HG03196 (cell line): Measurements from ENCODE around the gene PPP1R37.
"Not testable (repeated sequence)": the region's sequence is repeated elsewhere in the genome, so short reads cannot be mapped to it uniquely, and the experiment has no call there.

Experiments used
- ATAC-seq: cut with Tn5 transposase; IDR thresholded peaks from one replicate; pipeline ENCODE4 v1.9.1; 2021; ENCODE audit not compliant: unreplicated experiment

PPP1R37 gene

GRCh38 chr19:45094707-45095106, 1.7 kb downstream of the PPP1R37 start:
- no peak for ATAC-seq

DNA sequence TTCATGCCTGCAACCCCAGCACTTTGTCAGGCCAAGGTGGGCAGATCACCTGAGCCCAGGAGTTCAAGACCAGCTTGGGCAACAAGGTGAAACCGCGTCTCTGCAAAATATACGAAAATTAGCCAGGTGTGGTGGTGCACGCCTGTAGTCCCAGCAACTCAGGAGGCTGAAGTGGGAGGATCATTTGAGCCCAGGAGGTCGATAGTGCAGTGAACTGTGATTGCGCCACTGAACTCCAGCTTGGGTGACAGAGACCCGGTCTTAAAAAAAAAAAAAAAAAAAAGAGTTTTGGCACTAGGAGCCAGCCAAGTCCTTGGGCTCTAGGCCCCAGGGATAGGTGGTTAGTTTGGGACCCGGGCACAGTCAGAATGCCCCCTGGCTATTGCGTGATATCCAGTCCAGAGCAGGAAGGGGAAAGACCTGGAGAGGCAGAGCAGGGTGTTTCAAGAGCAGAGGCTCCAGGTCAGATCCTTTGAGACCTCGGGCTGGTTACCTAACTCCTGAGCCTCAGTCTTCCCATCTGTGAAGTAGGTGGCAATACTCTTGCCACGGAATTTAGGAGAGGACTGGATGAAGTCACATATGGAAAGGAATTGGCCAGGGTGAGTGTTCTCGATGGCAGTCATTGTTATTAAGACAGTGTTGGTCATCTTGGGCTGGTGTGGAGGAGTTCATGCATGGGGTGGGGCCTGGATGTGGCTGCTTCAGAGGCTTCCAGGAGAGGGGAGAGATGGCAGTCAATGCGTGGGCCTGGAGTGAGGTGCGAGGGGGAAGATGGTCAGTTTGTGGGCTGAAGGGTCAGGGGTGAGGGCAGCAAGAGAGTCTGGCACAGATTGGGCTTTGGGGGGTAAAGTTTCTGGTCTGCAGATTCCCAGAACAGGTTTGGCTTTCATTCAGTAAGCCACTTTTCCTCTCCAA, 2.8 kb downstream of the PPP1R37 start:
- no peak for ATAC-seq

DNA sequence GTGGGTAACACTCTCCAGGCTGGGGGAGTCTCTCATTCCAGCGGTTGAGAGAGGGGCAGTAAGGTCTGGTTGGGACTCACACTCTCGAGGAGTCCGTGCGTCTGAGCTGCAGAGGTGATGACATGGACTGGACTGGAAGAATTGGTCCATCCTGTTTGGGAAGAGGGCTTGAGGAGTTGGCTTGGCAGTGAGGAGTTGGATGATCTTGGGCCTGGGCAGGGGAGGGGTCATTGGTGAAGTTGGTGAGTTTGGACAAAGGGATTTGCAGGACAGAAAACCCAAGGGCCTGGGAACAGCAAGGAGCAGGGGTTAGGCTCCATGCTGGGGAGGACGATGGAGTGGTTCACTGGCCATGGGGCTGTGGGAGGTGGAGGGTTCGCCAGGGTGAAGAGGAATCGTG, 3.7 kb downstream of the PPP1R37 start:
- no peak for ATAC-seq

DNA sequence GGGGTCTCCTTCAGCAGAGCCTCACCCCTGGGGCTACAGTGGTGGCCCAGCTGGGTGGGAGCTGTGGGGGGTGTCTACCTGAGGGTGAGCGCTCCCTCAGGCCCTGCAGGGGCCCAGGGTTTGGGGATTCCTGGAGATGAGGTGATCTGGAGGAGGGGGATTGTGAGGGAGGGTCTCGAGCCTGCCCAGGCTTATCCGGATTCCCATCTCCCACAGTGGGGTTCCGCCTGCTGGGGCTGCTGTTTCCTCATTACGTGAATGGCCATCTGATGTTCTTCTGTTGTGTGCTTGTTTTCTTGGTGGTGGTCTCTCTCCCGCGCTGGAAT, 4.4 kb downstream of the PPP1R37 start:
- ATAC-seq = no peak

DNA sequence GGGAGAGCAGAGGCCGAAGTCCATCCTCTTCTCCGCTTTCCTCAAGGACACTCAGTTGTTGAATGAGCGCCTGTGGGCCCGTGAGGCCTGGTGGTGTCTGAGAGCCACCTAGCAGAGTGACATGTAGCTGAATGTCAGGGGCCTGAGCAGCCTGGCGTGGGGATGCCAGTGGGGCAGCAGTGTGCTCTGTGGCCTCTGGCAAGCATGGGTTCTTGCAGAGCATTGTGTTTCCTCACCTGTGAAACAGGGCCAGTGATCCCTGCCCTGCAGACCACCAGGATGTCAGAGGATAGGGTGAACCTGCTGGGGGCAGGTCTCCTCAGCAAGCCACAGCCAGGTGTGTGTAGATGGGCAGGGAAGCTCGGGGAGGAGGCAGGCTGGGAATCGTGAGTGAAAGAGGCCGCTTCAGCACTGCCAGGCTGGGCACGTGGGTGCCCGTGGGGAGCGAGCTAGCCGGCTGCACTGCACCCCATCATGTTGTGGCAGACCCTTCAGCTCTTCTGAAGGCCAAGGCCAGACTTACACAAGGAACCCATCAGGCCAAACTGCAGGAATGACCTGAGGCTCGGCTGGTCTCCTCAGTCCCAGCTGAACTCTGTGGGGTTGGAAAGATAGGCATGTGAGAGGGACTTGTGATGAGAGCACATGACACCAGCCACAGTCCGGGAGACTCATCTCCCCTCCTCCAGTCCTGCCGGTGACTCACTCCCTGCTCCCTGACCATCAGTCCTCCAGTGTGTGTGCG, 5.0 kb downstream of the PPP1R37 start:
- ATAC-seq = no peak

DNA sequence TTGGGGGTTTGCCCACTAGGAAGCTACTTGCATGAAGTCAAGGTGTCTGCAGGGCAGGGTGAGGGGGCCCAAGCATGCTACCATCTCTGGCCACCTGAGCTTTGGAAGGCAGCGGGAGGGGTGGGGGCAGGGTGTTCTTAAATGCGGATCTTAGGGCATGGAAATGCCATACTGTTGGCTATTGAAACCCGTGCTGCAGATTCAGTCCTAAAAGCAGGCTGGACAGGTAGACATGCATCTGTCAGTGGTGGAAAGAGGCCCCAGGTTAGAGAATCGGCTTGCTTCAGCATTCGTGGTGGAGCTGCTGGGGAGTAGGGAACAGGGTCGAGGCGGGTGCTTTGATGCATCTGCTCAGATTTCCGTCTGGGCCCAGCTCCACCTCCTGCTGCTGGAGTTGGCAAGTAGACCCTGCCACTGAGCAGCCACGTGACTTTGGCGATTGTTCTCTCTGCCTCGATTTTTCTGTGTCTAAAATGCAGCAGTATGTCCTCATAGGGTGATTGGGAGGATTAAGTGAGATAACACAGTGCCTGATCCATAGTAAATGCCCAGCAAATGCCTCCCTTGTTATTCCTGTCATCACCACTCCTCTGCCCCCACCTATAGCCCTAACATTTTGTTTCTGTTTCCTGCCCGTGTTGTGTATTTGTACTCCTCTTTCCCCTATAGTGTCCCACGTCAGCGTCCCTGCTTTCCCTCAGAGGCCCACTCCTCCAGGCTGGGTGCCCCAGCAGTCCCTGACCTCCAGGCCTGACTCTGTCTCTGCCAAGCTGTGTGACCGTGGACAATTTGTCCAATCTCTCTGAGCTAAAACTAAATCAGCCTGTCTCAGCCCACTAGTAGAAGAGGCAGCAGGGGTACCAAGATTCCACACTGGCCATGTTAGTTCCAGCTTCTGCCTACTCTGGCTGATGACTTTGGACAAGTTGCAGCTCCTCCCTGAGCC, 5.8 kb downstream of the PPP1R37 start:
- ATAC-seq = no peak

- no peak for ATAC-seq
Measured at GRCh38 chr19:45099467-45100191, 6.7 kb downstream of the PPP1R37 start.

DNA sequence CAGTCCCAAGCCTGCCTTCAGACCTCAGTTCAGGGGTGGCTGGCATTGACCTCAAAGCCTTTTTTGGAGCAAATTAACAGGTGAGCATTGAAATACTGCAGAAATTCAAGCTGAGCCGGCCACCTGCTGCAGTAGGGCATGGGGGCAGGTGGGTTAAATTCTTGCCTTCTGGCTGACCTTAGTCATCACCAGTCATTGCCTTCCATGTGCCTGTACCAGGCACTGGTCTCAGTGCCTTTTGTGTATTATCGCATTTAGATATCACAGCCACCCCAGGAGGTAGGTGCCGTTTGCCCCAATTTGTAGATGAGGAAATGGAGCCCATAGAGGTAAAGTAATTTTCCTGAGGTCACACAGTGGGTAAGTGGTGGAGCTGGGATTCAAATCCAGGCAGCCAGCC, 7.2 kb downstream of the PPP1R37 start:
- ATAC-seq = no peak

GRCh38 chr19:45100846-45101252, 7.9 kb downstream of the PPP1R37 start:
- no peak for ATAC-seq

GRCh38 chr19:45101806-45102205, 8.8 kb downstream of the PPP1R37 start:
- no peak for ATAC-seq

DNA sequence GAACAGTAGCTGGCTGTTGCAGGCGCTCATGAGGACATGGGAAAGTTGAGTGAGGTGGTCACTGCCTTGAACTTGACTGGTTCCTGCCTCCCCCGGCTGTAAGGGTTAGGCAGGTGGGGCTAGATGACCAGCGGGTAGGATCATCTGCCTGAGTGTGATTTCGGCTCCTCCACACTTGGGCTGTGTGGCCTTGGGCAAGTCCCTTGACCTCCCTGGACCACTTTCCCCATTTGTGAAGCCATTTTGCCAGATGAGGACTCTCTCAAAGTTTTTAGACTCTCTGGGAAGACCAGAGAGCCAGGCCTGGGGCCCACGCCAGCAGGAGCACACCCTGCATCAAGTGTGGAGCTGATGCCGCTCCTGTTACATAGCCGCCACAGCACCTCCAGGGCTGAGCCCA, 9.5 kb downstream of the PPP1R37 start:
- ATAC-seq = no peak

DNA sequence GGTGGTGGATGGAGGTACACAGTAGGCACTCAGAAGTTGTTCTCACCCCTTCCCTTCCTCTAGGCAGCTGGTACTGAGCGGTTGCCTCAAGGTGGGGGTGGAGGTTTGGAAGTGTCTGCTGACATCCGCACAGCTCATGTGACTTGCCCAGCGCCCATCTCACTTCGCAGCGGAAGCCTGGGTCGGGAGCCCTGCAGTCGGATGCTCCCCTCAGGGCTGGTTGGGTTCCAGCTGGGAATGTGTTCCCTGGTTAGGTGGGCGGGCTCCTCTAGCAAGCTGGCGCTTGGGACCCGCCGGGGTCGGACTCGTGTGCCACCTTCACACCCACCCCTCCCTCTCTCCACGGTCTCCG, 10.2 kb downstream of the PPP1R37 start:
- no peak for ATAC-seq

- ATAC-seq = no peak
Measured at GRCh38 chr19:45103508-45104319, 10.7 kb downstream of the PPP1R37 start.

GRCh38 chr19:45104658-45105349, 11.8 kb downstream of the PPP1R37 start:
- ATAC-seq = no peak

DNA sequence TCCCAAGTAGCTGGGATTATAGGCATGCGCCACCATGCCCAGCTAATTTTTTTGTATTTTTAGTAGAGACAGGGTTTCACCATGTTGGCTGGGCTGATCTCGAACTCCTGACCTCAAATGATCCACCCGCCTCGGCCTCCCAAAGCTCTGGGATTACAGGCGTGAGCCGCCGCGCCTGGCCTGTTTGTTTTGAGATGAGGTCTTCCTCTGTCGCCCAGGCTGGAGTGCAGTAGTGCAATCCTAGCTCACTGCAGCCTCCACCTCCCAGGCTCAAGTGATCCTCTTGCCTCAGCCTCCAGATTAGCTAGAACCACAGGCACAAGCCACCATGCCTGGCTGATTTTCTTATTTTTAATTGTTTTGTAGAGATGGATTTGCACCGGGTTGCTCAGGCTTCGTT, 13.4 kb downstream of the PPP1R37 start:
- ATAC-seq = not testable (repeated sequence)

DNA sequence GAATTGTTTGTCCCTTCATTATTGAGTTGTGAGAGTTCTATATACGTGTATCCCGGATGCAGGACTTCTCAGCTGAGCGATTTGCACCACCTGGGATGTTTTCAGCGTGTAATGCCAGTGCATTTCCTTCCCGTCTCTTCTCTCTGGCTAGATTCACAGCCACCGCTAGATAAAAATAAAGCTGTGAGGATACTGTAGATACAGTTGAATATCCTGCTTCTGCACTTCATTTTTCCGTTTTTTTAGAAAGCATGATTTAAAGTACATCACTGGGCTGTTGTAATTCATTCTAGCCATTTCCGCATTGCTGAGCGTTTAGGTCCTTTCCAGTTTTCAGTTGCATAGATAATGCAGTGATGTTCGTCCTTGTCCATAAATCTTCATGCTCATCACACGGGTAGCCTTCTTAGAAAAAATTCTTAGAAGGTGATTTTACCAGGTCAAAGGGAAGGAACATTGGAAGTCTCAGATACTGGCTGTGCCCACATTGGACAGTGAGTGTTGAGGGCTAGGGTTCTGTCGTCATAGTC, 14.7 kb downstream of the PPP1R37 start:
- ATAC-seq = no peak

DNA sequence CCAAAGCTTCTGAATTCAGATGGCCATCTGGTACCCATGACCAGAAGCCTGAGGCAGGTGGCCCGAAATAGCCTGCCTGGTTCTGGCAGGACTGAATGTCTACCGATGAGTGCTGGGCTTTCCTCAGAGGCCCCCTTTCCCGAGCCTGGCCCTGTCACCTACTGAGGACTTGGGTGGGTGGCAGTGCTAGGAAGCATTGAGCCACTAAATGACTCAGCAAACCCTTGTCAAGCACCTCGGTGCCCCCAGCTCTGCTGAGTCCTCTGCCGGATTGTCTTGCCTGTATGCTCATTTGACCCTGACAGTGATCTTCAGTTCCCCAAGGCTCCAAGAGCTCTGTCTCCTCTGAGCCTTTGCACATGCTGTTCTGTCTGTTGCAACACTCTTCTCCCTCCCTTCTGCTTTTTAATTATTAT, 17.9 kb downstream of the PPP1R37 start:
- no peak for ATAC-seq

DNA sequence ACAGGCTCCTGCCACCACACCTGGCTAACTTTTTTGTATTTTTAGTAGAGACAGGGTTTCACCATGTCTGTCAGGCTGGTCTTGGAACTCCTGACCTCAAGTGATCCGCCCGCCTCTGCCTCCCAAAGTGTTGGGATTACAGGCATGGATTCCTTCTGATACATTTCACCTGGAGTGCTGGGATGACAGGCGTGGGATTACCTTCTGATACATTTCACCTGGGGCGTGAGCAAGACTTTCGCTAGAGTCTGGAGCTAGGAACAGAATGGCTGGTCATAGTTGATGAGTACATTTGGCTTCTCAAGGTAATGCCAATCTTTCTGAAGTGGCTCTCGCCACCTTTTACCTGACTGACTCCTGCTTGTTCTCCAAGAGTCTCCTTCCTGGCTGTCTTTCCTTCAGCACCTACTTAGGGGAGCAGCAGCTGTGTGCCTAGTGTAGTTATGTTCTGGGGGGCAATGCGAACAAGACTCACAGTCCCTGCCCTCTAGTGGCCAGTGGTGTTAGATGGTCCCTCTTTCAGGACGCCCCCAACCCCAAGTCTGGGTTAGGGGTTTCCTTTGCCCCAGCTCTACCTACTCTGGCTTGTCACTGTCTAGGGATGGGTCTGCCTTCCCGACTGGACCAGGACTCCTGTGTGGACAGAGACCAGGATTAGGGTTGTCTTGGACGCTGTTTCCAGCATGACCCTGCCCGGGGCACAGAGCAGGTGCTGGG, 19.3 kb downstream of the PPP1R37 start:
- ATAC-seq = no peak
